ENCODE data around the gene FHL3. TPM values are rescaled to one million over a fixed set of nuclear protein-coding genes. Genes with fewer than 3 reads are reported as not detected.

The FHL3 gene
- total and polyA plus RNA-seq, 2 of the 8 experiments (the other 6 are each of a cell fraction or from before 2014, with no cell fraction given), result 14.3 to 35.6 TPM

DNA sequence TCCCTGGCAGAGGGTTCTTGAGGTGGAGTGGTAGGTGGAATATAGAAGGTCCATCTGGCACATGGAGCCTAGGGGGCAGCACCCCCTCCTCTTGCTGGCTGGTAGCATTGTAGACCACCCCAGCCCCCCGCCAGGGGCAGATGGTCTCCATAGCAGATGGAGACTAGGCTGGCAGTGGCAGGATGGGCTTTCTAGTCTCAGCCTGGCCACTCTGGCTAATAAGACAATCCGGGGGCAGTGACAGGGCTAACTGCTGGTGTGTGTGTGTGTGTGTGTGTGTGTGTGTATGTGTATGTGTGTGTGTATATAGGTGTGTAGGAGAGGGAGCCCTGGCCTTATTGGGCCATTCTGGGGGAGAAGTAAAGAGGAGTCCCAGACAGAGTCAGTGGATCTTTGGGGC lies 23.4 kb upstream of the FHL3 start:
- CTCF ChIA-PET (ENCODE audit: partially characterized antibody), result interaction anchor here (0.6 to 7.2 kb wide), 31 partner anchors 10 to 816 kb away, joined by 3 to 88 read pairs (median 4); no protein-coding TSS in a partner anchor

More for the DNA sequence above, 23.4 kb upstream of the FHL3 start:
- Histone ChIP-seq H4K20me1 (replicated peaks in 1 of 2; ENCODE audit: control insufficient read depth in 1 of 2, insufficient read depth in 2 of 2, low read length in 2 of 2) (peaks cover 0 to 2% of the 10 kb centered on the region in 2 experiments), H3K9me3 (ENCODE audit: insufficient read depth in 2 of 2, low read depth in 1 of 2, low read length in 1 of 2) (no peaks in the 10 kb centered on the region), H2BK120ac (replicated peaks; ENCODE audit: low read depth, low read length) (no peak overlapping the region), H4K8ac (ENCODE audit: extremely low read depth, insufficient read depth, low read length) (no peak overlapping the region), H3K9ac (replicated peaks in 1 of 4; ENCODE audit: extremely low read depth in 1 of 4, low read depth in 3 of 4, low read length in 3 of 4) (no peak overlapping the region), H2BK12ac (ENCODE audit: low read depth, low read length) (no peak overlapping the region), H3K23ac (ENCODE audit: insufficient read length) (no peak overlapping the region), H3K14ac (ENCODE audit: insufficient read length) (no peak overlapping the region), H3K79me1 (ENCODE audit: low read depth, low read length) (no peaks in the 10 kb centered on the region), H2AFZ (ENCODE audit: low read length) (no peak overlapping the region), H2BK5ac (ENCODE audit: low read depth, low read length) (peak overlapping the region; percentile 81; the same call in 1 of the 2 replicates), H3K79me2 (ENCODE audit: control insufficient read depth in 1 of 2, insufficient read depth in 2 of 2, low read length in 2 of 2) (no peaks in the 10 kb centered on the region), H3K27ac (ENCODE audit: low read depth, low read length) (no peak overlapping the region), H3K4me2 (ENCODE audit: insufficient read depth in 1 of 2, low read depth in 2 of 2, low read length in 2 of 2) (peak overlapping the region; percentile 36 to 57; a peak in 3 of 4 replicates), H3K4me1 (replicated peaks in 1 of 4; ENCODE audit: control insufficient read depth in 3 of 4, insufficient read depth in 4 of 4, low read length in 3 of 4) (peaks cover 12 to 36% (median 25%) of the 10 kb centered on the region in 4 experiments), H3K27me3 (replicated peaks in 1 of 4; ENCODE audit: control insufficient read depth in 3 of 4, extremely low read depth in 1 of 4, insufficient read depth in 3 of 4, low read length in 3 of 4) (no peaks in the 10 kb centered on the region), H3K4ac (replicated peaks; ENCODE audit: insufficient read length, low read depth, low read length) (no peak overlapping the region), H3K36me3 (ENCODE audit: control insufficient read depth in 2 of 4, insufficient read depth in 4 of 4, low read length in 3 of 4) (peaks cover 12 to 19% (median 15%) of the 10 kb centered on the region in 4 experiments), H3K56ac (replicated peaks; ENCODE audit: insufficient read length, low read depth, low read length) (no peak overlapping the region), H3K4me3 (ENCODE audit: extremely low read depth in 1 of 4, insufficient read depth in 2 of 4, low read depth in 3 of 4, low read length in 4 of 4) (peak overlapping the region in 1 of 4 experiments; percentile 10; a peak in 2 of 8 replicates), H4K5ac (ENCODE audit: insufficient read length, low read depth, low read length) (no peak overlapping the region), H2AK5ac (ENCODE audit: low read depth, low read length) (no peak overlapping the region), H3K23me2 (ENCODE audit: low read depth, low read length) (no peaks in the 10 kb centered on the region), H2BK15ac (ENCODE audit: low read length) (no peak overlapping the region), H3K18ac (ENCODE audit: extremely low read depth, low read length) (no peak overlapping the region), H4K91ac (replicated peaks; ENCODE audit: insufficient read length, low read length) (no peak overlapping the region), H2BK20ac (ENCODE audit: low read length) (0 out of 2 replicates have a peak overlapping the region, but pooled peaks have one; percentile 48)
- FAIRE-seq, result no peak
- POLR2A ChIA-PET (ENCODE audit: partially characterized antibody), result interaction anchor here (0.6 to 6.3 kb wide), 17 partner anchors 12 to 953 kb away, joined by 3 to 59 read pairs (median 3); partner anchors contain the start of gene UTP11
- TF ChIP-seq, protein P1, sequence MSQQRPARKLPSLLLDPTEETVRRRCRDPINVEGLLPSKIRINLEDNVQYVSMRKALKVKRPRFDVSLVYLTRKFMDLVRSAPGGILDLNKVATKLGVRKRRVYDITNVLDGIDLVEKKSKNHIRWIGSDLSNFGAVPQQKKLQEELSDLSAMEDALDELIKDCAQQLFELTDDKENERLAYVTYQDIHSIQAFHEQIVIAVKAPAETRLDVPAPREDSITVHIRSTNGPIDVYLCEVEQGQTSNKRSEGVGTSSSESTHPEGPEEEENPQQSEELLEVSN (IDR thresholded peaks at IDR 0.05), result no peak
- TF ChIP-seq CBX8 (IDR thresholded peaks at IDR 0.05; ENCODE audit: borderline replicate concordance, low read depth, low read length) (no peak), POLR2A (IDR thresholded peaks at IDR 0.05; ENCODE audit: control extremely low read depth in 1 of 2, low read depth in 2 of 2, low read length in 2 of 2) (0 out of 3 replicates have a peak, but pooled peaks of 1 of the 2 experiments have one; percentile 1), SIX5 (IDR thresholded peaks at IDR 0.05; ENCODE audit: low read depth, low read length) (no peak), RAD21 (IDR thresholded peaks at IDR 0.05 in 1 of 2, conservative IDR thresholded peaks at IDR 0.05 in 1 of 2; ENCODE audit: low read depth in 2 of 2, low read length in 2 of 2) (peak in 1 of 2 experiments; percentile 30; a peak in 3 of 4 replicates)
- TF ChIP-seq, protein P2, sequence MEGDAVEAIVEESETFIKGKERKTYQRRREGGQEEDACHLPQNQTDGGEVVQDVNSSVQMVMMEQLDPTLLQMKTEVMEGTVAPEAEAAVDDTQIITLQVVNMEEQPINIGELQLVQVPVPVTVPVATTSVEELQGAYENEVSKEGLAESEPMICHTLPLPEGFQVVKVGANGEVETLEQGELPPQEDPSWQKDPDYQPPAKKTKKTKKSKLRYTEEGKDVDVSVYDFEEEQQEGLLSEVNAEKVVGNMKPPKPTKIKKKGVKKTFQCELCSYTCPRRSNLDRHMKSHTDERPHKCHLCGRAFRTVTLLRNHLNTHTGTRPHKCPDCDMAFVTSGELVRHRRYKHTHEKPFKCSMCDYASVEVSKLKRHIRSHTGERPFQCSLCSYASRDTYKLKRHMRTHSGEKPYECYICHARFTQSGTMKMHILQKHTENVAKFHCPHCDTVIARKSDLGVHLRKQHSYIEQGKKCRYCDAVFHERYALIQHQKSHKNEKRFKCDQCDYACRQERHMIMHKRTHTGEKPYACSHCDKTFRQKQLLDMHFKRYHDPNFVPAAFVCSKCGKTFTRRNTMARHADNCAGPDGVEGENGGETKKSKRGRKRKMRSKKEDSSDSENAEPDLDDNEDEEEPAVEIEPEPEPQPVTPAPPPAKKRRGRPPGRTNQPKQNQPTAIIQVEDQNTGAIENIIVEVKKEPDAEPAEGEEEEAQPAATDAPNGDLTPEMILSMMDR (IDR thresholded peaks at IDR 0.05; ENCODE audit: control extremely low read depth in 1 of 3, insufficient read depth in 1 of 3, low read depth in 1 of 3, low read length in 3 of 3), result peak; percentile 25 to 39 (median 36)
- 95% methylated on average over 2 of the region's 2 CpGs; no CpG with 5 or more reads in 1 of the 2 experiments for WGBS, 2 experiments (ENCODE audit: extremely low coverage in 1 of 2, insufficient coverage in 1 of 2, insufficient read length in 1 of 2, insufficient replicate concordance in 2 of 2, low coverage in 1 of 2, low lambda C conversion rate in 2 of 2, missing lambda C conversion rate in 1 of 2)
- peak in 1 of 2 experiments; percentile 60 for DNase-seq (ENCODE audit: low read depth in 1 of 2, low spot score in 2 of 2)
